H1 (cell line): Measurements from ENCODE around the gene NECTIN2. TPM values are rescaled to one million over a fixed set of nuclear protein-coding genes. Genes with fewer than 3 reads are reported as not detected.

Experiments
- BACH1 ChIP-seq: IDR thresholded peaks from 2 replicates; pipeline ENCODE4 v1.6.1; 2012; ENCODE audit warnings: low read length, improper control_type of control experiment
- RAD21 ChIP-seq, 2 experiments: IDR thresholded peaks in 1 of 2; conservative IDR thresholded peaks in 1 of 2; 2 replicates each; pipeline ENCODE4 v1.6.1; 2011; ENCODE audit warnings: low read depth in 2 of 2, low read length in 2 of 2, improper control_type of control experiment in 1 of 2, inconsistent platforms in 1 of 2, mild to moderate bottlenecking in 1 of 2, moderate library complexity in 1 of 2
- RFX5 ChIP-seq: IDR thresholded peaks from 2 replicates; pipeline ENCODE4 v1.6.1; 2011; ENCODE audit warnings: low read depth, low read length, improper control_type of control experiment, borderline replicate concordance
- RXRA ChIP-seq: IDR thresholded peaks from 2 replicates; pipeline ENCODE4 v1.6.1; 2011; ENCODE audit warnings: low read depth, mild to moderate bottlenecking, low read length, moderate library complexity; ENCODE audit not compliant: insufficient read depth
- SRF ChIP-seq: IDR thresholded peaks from 2 replicates; pipeline ENCODE4 v1.6.1; 2011; ENCODE audit warnings: mild to moderate bottlenecking, low read depth, low read length, moderate library complexity
- polyA plus RNA-seq, 7 experiments: library from polyadenylated mRNA; depleted of rRNA in 3 of 7; stranded (reverse) in 5 of 7; unstranded in 2 of 7; fragments of >200 nt in 5 of 7; fragments of 200-250 nt in 2 of 7; gene quantifications; 1 replicate in 5 of 7; 2 replicates in 1 of 7; 4 replicates in 1 of 7; pipeline versions ENCODE4 v1.2.1 to v1.2.3, GENCODE V29; 2011 to 2013; ENCODE audit warnings: missing spikeins in 2 of 7, mixed read lengths in 2 of 7
- total RNA-seq: library from RNA; stranded (reverse); fragmentation: NEBNext Ultra II Directional; extraction: Animal tissue kit (Norgen Biotek cat#: 25700); gene quantifications from 2 replicates; pipeline ENCODE4 v1.2.1, GENCODE V29; 2021
- TF ChIP-seq, protein P1 (sequence below): fragments of 300-600 bp; sonication (generic); IDR thresholded peaks from 2 replicates; pipeline ENCODE4 v1.7.1; 2012; ENCODE audit warnings: low read length, moderate library complexity, mild to moderate bottlenecking, inconsistent platforms; ENCODE audit not compliant: insufficient replicate concordance
- TF ChIP-seq, protein P2 (sequence below): IDR thresholded peaks from 2 replicates; pipeline ENCODE4 v1.6.1; 2012; ENCODE audit warnings: low read length, inconsistent platforms

Gene NECTIN2
- total and polyA plus RNA-seq, 2 of the 8 experiments (the other 6 are each of a cell fraction or from before 2014, with no cell fraction given): 184 to 237 TPM

DNA sequence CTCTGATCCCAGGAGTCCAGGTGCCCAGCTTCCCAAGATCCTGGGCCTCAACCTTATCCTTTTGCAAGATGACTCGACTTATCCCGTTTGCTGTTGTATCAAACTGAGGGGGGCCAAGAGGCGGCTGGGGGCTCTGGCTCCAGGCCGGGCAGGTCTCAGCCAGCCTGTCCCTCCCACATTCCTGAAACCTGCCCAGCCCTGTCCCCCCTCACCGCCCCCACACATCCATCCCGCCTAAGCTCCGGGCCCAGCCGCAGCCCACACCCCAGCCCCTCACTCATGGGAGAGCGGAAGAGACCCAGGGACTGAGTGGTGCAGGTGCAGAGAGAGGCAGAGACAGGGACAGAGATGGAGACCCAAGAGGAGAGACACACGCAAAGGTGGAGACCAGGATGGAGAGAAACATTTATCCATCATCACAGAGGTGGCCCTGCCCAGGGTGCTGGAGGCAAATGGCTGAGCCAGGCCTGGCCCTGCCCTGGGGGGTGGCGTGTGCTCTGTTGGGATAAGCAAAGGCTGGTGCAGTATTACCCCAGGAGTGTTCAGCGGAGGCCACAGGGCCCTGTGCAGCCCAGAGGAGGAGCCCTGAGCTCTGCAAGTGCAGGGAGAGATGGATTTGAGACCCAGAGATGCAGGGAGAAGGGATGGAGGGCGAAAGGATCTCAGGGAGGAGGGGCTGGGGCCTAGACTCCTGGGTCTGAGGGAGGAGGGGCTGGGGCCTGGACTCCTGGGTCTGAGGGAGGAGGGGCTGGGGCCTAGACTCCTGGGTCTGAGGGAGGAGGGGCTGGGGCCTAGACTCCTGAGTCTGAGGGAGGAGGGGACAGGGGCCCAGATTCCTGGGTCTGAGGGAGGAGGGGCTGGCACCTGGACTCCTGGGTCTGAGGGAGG lies 35.6 kb upstream of the NECTIN2 start (continued):
- TF ChIP-seq, protein P1, sequence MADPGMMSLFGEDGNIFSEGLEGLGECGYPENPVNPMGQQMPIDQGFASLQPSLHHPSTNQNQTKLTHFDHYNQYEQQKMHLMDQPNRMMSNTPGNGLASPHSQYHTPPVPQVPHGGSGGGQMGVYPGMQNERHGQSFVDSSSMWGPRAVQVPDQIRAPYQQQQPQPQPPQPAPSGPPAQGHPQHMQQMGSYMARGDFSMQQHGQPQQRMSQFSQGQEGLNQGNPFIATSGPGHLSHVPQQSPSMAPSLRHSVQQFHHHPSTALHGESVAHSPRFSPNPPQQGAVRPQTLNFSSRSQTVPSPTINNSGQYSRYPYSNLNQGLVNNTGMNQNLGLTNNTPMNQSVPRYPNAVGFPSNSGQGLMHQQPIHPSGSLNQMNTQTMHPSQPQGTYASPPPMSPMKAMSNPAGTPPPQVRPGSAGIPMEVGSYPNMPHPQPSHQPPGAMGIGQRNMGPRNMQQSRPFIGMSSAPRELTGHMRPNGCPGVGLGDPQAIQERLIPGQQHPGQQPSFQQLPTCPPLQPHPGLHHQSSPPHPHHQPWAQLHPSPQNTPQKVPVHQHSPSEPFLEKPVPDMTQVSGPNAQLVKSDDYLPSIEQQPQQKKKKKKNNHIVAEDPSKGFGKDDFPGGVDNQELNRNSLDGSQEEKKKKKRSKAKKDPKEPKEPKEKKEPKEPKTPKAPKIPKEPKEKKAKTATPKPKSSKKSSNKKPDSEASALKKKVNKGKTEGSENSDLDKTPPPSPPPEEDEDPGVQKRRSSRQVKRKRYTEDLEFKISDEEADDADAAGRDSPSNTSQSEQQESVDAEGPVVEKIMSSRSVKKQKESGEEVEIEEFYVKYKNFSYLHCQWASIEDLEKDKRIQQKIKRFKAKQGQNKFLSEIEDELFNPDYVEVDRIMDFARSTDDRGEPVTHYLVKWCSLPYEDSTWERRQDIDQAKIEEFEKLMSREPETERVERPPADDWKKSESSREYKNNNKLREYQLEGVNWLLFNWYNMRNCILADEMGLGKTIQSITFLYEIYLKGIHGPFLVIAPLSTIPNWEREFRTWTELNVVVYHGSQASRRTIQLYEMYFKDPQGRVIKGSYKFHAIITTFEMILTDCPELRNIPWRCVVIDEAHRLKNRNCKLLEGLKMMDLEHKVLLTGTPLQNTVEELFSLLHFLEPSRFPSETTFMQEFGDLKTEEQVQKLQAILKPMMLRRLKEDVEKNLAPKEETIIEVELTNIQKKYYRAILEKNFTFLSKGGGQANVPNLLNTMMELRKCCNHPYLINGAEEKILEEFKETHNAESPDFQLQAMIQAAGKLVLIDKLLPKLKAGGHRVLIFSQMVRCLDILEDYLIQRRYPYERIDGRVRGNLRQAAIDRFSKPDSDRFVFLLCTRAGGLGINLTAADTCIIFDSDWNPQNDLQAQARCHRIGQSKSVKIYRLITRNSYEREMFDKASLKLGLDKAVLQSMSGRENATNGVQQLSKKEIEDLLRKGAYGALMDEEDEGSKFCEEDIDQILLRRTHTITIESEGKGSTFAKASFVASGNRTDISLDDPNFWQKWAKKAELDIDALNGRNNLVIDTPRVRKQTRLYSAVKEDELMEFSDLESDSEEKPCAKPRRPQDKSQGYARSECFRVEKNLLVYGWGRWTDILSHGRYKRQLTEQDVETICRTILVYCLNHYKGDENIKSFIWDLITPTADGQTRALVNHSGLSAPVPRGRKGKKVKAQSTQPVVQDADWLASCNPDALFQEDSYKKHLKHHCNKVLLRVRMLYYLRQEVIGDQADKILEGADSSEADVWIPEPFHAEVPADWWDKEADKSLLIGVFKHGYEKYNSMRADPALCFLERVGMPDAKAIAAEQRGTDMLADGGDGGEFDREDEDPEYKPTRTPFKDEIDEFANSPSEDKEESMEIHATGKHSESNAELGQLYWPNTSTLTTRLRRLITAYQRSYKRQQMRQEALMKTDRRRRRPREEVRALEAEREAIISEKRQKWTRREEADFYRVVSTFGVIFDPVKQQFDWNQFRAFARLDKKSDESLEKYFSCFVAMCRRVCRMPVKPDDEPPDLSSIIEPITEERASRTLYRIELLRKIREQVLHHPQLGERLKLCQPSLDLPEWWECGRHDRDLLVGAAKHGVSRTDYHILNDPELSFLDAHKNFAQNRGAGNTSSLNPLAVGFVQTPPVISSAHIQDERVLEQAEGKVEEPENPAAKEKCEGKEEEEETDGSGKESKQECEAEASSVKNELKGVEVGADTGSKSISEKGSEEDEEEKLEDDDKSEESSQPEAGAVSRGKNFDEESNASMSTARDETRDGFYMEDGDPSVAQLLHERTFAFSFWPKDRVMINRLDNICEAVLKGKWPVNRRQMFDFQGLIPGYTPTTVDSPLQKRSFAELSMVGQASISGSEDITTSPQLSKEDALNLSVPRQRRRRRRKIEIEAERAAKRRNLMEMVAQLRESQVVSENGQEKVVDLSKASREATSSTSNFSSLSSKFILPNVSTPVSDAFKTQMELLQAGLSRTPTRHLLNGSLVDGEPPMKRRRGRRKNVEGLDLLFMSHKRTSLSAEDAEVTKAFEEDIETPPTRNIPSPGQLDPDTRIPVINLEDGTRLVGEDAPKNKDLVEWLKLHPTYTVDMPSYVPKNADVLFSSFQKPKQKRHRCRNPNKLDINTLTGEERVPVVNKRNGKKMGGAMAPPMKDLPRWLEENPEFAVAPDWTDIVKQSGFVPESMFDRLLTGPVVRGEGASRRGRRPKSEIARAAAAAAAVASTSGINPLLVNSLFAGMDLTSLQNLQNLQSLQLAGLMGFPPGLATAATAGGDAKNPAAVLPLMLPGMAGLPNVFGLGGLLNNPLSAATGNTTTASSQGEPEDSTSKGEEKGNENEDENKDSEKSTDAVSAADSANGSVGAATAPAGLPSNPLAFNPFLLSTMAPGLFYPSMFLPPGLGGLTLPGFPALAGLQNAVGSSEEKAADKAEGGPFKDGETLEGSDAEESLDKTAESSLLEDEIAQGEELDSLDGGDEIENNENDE: no peak
- no peak for TF ChIP-seq RAD21 (IDR thresholded peaks at IDR 0.05 in 1 of 2, conservative IDR thresholded peaks at IDR 0.05 in 1 of 2; ENCODE audit: low read depth in 2 of 2, low read length in 2 of 2)
- no peak for TF ChIP-seq RFX5
- no peak for TF ChIP-seq RXRA
- no peak for TF ChIP-seq SRF
- TF ChIP-seq, protein P2, sequence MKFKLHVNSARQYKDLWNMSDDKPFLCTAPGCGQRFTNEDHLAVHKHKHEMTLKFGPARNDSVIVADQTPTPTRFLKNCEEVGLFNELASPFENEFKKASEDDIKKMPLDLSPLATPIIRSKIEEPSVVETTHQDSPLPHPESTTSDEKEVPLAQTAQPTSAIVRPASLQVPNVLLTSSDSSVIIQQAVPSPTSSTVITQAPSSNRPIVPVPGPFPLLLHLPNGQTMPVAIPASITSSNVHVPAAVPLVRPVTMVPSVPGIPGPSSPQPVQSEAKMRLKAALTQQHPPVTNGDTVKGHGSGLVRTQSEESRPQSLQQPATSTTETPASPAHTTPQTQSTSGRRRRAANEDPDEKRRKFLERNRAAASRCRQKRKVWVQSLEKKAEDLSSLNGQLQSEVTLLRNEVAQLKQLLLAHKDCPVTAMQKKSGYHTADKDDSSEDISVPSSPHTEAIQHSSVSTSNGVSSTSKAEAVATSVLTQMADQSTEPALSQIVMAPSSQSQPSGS: no peak
- no peak for TF ChIP-seq BACH1
